Erythroblast (primary cell): Measurements from ENCODE around the gene CASR.
"Not testable (repeated sequence)": the region's sequence is repeated elsewhere in the genome, so short reads cannot be mapped to it uniquely, and the experiment has no call there.

Experiments
- DNase-seq, 2 experiments: peaks; one replicate each; lab custom pipeline; 2025; lab: John Stamatoyannopoulos, UW
- GATA1 ChIP-seq: IDR thresholded peaks from 2 replicates; pipeline ENCODE4 v1.6.1; 2011; ENCODE audit warnings: low read depth, mild to moderate bottlenecking, control low read depth, low read length, moderate library complexity
- POLR2A ChIP-seq: IDR thresholded peaks from 2 replicates; pipeline ENCODE4 v1.6.1; 2011; ENCODE audit warnings: mild to moderate bottlenecking, low read length

Gene CASR

DNA sequence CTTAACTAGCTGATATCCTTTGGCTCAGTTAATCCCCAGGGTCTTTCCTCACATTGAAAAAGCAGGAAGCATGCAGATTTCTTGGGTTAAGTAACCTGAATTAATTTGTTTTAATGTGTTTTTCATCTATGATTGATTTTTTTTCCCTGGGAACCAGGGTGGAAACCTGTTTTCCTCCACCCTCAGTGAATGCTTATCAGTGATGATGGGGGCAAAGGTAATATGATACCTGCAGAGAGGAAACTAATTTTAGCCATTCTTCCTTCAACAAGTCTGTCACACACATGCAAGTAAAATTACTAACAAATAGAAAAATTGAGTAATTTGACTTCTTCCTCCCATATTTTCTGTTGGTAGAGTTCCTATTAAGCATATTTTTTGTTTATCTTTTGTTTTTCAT is 5.9 kb downstream of the CASR start:
- DNase-seq = no peak
- no peak for TF ChIP-seq POLR2A
- TF ChIP-seq GATA1 = no peak

DNA sequence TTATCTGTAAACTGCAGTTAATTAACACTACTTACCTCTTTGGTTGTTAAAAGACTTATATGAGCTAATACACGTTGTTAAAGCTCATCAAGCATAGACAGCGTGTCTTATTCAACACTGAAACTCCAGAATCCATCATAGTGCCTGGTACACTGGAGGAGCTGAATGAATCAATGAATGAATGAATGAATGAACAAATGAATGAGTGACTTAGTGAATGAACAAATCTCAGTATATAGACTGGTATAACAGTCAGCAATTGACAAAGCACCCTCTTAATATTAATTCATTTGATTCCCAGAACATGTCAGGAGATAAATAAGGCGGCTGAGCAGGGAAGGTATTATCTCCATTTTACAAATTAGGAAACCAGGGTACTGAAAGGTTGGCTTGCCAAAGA is 7.1 kb downstream of the CASR start:
- no peak for TF ChIP-seq POLR2A
- no peak for TF ChIP-seq GATA1
- no peak for DNase-seq

DNA sequence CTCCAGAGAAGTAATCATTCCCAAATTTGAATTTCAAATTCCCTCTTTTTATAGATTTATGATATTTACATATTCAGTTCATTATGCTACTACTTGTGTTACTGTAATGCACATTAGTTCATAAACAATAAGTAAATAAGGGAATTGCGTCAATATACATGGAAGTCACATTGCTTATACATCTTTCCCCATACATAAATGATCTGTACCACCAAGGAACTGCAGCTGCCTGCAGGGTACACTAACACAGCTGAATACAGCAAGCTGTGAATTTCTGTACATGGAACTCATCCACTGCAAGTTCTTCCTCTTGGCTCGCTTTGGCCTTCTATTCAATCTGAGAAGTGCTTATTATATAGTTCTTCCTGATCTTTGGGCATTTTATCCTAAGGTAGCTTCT is 15.5 kb downstream of the CASR start:
- TF ChIP-seq GATA1 (no peak), POLR2A (no peak)
- no peak for DNase-seq

DNA sequence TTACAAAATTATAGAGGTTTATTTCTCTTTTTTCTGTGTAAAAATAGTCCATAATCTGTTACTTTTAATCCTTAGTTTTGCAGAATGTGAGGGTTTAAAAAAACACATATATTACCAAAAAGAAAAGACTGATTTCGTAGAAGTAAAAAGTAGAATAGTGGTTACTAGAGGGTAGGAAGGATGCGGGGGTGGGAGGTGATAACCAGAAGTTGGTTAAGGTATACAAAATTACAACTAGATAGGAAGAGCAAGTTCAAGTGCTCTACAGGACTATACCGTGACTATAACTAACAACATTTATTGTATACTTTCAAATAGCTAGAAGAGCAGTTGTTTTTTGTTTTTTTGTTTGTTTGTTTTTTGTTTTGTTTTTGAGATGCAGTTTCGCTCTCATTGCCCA is 16.1 kb downstream of the CASR start:
- no peak for TF ChIP-seq GATA1
- TF ChIP-seq POLR2A = no peak
- no peak for DNase-seq

DNA sequence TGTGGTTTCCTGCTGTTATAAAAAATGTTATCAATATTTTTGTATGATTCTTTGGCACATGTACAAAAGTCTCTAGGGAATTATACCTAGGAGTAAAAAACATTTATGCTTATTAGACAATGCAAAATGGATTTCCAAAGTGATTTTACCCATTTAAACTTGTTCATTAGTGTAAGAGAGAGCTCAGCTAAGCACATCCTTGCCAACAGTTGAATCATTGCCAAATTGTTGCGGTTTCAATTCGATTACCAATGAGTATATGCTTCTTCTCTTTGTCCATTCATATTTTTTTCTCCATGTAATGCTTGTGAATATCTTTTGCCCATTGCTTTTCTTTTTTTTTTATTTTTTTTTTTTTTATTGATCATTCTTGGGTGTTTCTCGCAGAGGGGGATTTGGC is 17.2 kb downstream of the CASR start:
- DNase-seq = no peak
- TF ChIP-seq GATA1 (no peak), POLR2A (no peak)

DNA sequence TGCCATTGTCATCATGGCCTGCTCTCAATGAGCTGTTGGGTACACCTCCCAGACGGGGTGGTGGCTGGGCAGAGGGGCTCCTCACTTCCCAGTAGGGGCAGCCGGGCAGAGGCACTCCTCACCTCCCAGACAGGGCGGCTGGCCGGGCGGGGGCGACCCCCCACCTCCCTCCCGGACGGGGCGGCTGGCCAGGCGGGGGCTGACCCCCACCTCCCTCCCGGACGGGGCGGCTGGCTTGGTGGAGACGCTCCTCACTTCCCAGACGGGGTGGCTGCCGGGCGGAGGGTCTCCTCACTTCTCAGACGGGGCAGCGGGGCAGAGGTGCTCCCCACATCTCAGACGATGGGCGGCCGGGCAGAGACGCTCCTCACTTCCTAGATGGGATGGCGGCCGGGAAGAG is 18.0 kb downstream of the CASR start:
- DNase-seq = not testable (repeated sequence)

DNA sequence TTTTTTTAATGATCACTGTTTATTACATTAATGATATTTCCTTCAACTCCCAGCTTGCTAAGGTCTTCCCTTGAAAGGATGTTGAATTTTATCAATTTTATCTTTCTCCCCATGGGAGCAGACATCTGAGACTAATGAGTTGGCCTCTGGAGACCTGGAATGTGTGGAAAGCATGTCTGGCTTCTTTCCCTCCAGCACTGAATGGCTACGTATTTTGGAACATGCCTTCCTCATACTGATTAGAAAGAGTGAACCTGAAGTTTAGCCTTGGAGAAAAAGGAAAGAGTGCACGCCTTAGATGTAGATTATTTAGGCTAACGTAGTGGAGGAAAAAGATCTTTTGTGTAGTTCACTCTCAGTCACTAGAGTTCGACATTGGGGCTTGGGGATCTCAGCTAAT is 25.1 kb downstream of the CASR start:
- no peak for DNase-seq
- no peak for TF ChIP-seq GATA1

DNA sequence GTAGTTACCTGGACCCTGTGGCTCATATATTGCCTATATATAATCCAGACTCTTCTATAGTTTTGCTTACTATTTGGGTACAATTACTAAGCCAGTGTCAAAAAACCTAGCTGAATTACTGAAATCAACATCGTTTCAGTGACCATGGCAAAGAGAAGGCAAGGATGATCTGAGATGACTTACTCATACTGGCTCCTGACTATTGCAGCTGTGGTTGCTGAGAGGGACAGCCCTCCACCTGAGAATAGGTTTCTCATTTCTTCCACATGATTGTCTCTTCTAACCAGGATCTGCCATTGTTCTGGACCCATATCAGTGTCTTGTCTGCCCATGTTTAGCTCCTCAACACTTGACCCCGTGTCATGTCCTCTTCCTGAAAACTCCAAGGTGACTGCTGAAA is 30.2 kb downstream of the CASR start:
- TF ChIP-seq GATA1 = no peak
- no peak for TF ChIP-seq POLR2A
- no peak for DNase-seq

DNA sequence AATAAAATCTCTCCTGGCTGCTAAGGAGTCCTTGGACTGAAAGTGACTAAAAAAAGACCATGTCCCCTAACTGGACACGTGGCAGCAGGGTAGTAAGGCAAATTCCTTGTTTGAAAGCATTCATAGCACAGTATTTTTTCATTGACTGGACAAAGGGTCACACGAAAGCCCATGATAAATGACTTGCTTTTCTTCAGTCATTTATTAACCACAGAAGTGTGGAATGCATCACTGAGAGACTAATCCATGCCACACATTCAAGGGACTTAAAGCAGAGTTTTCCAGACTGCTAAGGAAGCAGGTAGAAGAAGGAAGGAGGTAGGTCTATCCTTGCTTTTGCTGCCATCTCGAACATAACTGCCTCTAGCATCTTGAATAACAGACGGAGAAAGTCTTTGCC is 31.2 kb downstream of the CASR start:
- no peak for TF ChIP-seq POLR2A
- no peak for TF ChIP-seq GATA1
- no peak for DNase-seq

DNA sequence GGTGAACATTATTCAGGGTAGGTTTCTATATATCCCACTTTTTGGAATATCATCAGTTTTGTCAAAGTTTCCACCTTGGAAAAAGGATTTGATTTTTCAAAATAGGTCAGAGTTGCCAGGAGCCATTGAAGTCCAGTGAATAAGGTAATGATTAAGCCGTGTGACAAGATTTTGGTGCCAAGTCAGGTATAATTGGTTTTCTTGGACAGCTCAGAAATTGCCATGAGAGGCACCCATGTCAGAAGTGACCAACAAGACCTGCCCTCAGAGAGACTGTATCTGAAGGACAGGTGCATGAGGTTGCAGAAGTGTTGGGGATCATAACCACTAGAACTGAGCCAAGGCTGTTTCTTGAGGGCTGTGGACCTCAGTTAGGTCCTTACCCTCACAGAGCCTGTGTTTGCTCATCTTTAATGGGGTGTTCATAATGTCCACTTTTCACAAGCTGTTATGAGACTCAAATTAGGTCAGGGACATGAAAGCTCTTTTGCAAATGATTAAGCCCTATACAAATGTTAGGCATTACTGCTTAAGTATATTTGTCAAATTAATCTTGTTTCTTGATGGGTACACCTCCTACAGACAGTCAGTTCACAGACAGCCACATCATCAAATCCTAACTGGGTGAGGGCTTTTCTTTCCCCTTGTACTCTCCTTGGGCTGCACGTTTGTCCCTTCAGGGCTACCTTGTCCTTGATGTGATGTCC is 32.3 kb downstream of the CASR start:
- no peak for DNase-seq
- TF ChIP-seq GATA1 (no peak), POLR2A (no peak)

DNA sequence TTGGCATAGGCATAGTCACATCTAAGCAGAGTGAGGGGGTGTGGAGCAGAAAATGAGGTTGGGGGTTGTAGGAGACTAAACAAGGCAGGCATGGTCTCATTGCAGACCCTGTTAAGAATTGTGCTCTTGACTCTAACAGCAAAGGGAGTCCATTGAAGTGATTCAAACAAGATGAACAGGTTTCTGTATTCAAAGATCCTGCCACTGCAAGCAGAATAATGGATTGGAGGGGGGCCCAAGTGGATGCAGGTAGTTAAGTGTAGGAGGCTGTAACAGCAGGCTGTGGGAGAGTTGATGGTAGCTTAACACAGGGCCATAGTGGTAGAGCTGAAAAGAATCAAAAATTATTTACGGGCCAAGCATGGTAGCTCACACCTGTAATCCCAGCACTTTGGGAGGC is 34.4 kb downstream of the CASR start:
- TF ChIP-seq GATA1 (no peak), POLR2A (no peak)
- no peak for DNase-seq

DNA sequence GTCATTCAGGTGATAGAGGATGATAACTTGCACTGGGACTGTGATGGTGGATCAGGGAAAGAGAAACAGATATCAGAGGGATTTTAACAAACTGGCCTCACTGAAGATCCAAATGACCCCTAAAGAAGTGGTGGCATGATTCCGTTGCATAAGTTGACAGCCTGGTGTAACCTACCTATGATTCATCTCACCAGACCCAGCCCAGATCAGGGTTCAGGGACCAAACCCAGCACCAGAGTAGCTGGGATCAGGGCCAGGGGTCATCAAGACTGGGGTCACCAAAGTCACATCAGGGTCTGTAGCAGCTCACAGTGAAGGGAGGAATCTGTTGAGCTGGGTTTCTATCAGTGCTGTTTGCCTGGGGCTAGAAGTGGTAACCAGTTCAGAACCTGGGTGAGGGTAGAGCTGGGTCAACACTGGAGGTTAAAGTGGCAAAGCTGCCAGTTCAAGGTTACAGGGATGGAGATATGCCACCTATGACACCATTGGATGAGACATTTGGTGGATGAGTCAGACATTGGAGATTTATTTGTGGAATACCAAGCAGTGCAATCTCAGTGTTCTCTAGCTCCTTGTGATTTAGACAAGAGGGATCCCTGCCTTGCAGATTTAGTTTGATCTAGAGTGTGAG is 35.9 kb downstream of the CASR start:
- DNase-seq = no peak
- TF ChIP-seq GATA1 (no peak), POLR2A (no peak)

DNA sequence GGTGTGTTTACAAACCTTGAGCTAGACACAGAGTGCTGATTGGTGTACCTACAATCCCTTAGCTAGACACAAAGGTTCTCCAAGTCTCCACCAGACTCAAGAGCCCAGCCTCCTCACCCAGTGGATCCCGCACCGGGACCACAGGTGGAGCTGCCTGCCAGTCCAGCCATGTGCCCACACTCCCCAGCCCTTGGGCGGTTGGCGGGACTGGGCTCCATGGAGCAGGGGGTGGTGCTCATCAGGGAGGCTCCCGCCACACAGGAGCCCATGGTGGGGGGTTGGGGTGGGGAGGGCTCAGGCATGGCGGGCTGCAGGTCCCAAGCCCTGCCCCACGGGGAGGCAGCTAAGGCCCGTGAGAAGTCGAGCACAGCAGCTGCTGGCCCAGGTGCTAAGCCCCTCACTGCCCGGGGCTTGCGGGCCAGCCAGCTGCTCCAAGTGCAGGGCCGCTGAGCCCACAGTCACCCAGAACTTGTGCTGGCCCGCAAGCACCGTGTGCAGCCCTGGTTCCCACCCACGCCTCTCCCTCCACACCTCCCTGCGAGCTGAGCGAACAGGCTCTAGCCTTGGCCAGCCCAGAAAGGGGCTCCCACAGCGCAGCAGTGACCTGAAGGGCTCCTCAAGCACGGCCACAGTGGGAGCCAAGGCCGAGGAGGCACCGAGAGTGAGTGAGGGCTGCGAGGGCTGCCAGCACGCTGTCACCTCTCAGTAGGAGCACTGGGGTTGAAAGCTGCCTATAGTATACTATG is 43.7 kb downstream of the CASR start:
- TF ChIP-seq POLR2A (no peak), GATA1 (no peak)
- no peak for DNase-seq

DNA sequence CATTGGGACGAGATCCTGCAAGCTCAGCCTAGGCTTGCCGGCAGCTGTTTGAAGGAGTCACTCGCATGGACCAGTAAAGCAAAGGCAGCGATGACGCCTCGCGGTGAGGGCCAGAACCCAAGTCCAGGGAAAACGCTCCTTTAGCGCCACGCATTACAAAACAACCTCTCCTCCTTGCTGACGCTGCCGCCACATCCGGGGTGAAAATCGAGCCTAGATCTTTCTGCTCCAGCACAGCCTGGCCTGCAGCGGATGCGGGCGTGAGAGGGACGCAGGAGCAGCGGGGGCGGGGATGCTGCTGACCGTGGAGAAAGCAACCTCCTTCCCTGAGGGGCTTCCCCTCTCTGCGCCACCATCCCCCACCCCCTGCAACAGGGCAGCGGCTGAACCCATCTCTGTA is 46.7 kb downstream of the CASR start:
- DNase-seq = no peak
- TF ChIP-seq POLR2A = no peak
